H54 (cell line): ENCODE results near the gene ATP6V0B.

Experiments
- DNase-seq: peaks from one replicate; pipeline ENCODE4 v3.0.0; 2011; ENCODE audit warnings: low spot score, mixed read lengths; ENCODE audit not compliant: insufficient read length
- FAIRE-seq: peaks from 3 replicates; lab custom pipeline; 2011; peaks lifted over from hg19 to GRCh38; lab: Jason Lieb, UNC
- POLR2A ChIP-seq: IDR thresholded peaks from 2 replicates; pipeline ENCODE4 v1.6.1; 2011; ENCODE audit warnings: low read depth, mild to moderate bottlenecking, low read length

ATP6V0B gene

DNA sequence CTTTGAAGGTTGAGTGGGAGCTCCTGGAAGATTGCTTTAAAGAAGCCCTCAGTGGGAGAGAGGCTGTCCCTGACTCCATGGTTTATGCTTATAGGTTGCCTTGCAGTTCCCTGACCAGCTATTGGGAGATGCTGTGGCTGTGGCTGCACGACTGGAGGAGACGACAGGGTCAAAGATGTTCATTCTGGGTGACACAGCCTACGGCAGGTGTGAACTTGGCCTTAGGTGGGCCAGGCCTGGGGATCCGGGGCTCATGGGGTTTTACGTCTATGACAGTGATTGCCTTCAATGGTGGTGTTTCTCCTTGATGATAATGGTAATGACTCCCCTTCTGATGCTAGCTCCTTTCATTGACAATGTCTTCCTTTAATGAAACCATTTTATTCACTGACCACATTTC is 4.3 kb upstream of the ATP6V0B start:
- FAIRE-seq (no peak), DNase-seq (no peak)
- no peak for TF ChIP-seq POLR2A

DNA sequence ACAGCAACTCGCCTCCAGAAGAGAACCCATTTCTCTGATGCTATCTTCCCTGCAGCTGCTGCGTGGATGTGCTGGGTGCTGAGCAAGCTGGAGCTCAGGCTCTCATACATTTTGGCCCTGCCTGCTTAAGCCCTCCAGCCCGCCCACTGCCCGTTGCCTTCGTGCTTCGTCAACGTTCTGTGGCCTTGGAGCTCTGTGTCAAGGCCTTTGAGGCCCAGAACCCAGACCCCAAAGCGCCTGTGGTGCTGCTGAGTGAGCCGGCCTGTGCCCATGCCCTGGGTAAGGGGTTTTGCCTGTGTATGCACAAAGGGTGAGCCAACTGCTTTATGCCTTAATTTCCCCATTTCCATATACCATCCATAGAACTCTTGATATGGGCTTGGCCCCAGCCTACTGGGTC is 3.8 kb upstream of the ATP6V0B start:
- FAIRE-seq: no peak

DNA sequence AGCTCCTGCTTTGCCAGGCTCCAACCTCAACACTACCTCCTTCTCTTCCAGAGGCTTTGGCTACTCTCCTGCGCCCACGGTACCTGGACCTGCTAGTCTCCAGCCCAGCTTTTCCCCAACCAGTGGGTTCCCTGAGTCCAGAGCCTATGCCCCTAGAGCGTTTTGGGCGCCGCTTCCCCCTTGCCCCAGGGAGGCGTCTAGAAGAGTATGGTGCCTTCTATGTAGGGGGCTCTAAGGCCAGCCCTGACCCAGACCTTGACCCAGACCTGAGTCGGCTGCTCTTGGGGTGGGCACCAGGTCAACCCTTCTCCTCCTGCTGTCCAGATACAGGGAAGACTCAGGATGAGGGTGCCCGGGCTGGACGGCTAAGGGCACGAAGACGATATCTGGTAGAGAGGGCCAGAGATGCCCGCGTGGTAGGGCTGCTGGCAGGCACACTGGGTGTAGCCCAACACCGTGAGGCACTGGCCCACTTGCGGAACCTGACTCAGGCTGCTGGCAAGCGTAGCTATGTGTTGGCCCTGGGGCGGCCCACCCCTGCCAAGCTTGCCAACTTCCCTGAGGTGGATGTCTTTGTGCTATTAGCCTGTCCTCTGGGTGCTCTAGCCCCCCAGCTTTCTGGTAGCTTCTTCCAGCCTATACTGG is 3.3 kb upstream of the ATP6V0B start:
- DNase-seq: no peak
- no peak for FAIRE-seq
- TF ChIP-seq POLR2A: no peak

More for the DNA sequence above, 3.8 kb upstream of the ATP6V0B start:
- no peak for TF ChIP-seq POLR2A
- no peak for DNase-seq

DNA sequence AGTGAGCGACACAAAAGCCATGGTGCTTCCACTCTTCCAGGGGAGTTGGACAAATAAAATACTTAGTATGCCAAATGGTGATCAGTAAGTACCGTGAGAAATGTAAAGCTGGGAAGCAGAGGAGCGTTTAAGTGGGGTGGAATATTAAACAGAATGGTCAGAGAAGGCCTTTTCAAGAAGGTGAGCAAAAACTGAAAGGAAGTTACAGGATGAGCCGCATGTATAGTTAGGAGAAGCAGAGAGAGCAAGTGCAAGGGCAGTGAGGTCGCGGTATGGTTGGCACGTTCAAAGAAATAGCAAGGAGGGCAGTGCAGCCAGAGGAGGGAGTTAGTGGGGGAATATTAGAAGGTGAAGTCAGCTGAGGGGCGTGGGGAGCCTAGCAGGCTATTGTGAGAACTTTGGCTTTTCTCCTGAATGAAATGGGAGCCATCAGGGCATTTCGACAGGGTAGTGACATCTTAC is 748 bp upstream of the ATP6V0B start:
- DNase-seq (no peak), FAIRE-seq (no peak)
- no peak for TF ChIP-seq POLR2A

DNA sequence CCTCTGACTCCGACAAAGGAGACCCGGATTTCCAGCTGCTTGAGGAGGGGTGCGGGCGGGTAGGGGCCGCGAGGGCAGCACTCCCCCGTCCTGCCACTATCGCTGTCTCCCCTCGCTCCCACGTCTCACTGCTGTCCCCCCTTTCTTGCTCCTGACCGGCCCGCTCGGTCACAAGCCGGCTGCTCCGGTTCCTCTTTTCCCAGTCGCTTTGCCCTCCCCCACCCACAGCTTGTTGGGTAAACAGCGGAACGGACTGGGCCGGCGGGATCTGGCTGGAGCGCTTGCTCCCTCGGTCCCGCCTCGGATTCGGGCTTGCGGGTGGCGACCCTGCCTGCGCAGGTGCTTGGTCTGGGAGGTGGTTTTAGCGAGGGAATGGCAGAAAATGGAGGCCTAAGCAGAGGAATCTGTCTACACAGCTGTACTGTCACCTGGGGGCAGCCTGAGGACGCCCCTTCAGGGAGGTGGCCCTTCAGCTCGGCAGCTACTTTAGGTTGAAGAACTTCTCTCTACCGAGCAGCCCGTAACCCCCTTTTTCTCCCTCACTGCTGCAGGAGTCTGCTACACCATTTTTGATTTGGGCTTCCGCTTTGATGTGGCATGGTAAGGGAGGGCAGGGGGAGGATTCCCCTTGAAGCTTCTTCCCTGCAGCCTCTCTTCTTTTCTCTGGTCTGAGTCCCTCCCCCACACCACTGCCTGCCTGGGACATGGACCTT is 645 bp downstream of the ATP6V0B start:
- DNase-seq: no peak
- FAIRE-seq: no peak
- TF ChIP-seq POLR2A: no peak

DNA sequence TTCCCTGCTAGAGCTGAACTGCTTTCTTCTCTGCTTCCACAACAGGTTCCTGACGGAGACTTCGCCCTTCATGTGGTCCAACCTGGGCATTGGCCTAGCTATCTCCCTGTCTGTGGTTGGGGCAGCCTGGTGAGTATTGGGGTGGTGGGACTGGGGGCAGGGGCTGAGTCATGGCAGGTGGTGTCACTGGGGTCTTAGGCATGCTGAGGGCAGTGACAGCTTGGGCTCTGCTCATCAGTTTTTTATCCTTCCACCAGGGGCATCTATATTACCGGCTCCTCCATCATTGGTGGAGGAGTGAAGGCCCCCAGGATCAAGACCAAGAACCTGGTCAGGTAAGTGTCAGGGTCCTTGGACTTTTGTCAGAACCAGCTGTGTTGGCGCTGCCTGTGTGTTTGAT is 1.3 kb downstream of the ATP6V0B start:
- no peak for DNase-seq
- FAIRE-seq: no peak
- no peak for TF ChIP-seq POLR2A

DNA sequence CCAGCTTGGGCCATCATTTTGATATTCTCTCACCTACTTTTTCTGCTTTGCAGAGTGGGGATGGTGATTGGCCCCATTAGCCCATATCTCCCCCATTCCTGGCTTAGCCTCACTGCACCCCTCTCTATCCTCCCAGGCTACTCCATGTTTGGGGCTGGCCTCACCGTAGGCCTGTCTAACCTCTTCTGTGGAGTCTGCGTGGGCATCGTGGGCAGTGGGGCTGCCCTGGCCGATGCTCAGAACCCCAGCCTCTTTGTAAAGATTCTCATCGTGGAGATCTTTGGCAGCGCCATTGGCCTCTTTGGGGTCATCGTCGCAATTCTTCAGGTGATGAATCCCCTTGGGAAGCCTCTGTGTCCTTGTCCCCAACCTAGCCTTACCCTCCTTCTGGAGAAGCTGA is 2.1 kb downstream of the ATP6V0B start:
- no peak for TF ChIP-seq POLR2A
- no peak for DNase-seq
- FAIRE-seq: no peak

DNA sequence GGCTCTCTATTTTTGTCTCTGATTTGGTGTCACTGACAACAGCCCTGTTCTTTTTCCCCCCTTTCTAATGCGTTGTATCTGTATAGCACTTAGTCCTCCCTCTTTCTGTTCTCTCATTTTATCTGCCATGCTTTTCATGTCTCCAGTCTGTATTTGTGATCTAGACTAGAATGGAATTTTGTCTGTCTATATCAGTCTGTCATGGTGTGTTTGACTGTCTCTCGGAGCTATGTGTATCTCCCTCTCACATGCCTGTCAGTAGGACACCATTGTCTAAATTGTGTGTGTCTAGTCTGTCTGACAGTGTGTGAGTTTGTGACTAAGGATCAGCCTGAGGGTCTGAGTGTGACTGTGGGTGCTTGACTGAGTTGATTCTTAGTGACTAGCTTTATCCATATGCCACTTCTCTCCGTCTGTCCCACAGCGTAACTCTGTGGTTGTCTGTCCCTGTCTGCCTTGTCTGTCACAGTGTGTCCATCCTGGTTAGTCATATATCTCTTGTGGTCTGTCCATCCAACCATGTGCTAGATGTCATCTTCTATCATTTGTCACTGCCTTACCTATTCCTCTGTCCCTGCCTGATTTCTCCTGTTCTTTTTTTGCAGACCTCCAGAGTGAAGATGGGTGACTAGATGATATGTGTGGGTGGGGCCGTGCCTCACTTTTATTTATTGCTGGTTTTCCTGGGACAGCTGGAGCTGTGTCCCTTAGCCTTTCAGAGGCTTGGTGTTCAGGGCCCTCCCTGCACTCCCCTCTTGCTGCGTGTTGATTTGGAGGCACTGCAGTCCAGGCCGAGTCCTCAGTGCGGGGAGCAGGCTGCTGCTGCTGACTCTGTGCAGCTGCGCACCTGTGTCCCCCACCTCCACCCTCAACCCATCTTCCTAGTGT is 2.9 kb downstream of the ATP6V0B start:
- TF ChIP-seq POLR2A: no peak
- DNase-seq: no peak
- no peak for FAIRE-seq

DNA sequence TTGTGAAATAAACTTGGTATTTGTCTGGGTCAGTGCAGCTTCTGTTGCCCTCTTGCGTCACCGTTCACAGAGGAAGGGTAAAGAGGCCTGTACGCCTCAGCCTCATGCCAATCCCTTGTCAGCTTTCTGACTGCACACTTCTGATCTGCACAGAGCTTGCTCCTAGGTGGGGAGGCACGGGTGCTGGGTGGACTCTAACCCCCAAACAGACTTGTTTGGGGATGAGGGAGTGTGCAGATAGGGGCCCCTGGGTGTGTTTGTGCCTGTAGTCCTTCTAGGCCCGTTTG is 3.4 kb downstream of the ATP6V0B start:
- FAIRE-seq (no peak), DNase-seq (no peak)
- TF ChIP-seq POLR2A: no peak

DNA sequence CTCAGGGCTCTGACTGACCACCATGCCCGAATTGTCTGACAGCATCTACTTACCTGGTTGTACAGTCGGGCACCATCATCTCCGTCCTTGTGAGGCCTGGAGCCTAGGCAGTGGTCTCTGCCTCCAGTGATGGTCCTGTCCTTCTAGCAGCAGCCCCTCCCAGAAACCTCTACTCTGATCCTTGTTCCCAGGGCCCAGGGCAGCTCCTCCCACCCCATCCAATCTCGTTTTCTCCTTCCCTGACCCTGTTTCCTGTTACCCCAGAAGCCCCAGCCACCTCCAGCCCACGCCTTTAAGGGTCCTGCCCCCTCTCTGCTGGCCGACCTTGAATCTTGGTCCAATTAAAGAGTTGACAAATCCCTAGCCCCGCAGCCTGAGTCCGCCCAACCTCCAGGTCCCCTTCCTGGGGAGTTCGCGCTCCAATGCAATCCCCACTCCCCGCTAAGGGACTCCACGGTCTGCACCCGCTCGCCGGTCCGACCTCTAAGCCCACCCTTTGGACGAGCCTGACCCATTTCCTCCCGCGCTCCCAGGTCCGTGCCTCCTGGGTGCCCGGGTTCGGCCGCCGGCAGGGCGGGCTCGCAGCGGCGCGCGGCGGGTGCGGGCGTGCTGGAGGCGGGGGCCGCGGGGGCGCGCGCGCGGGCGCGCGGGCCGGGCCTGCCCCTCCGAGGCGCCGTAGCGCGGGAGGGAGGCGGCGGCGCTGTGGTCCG is 3.9 kb downstream of the ATP6V0B start, which contains the start of gene B4GALT2:
TSS of gene B4GALT2 (plus strand) at position 660 of the 710 bp plus-strand sequence. CDS start 1,951 bp downstream, outside the sequence.
- TF ChIP-seq POLR2A: no peak
- DNase-seq: peak; percentile 78
- FAIRE-seq: no peak

DNA sequence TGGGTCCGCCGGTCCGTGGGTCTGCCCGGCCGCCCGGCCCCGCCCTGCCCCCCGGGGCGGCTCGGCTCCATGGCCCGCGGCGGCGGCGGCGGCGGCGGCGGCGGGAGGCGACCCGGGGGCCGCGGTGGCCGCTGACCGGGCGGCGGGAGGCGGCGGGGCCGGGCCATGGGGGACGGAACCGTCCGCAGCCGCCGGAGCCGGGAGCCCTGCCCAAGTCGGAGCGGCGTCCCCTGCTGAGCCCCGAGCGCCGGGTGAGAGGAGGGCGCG is 4.4 kb downstream of the ATP6V0B start:
- no peak for FAIRE-seq
- 0 out of 2 replicates have a peak, but pooled peaks have one; percentile 4 for TF ChIP-seq POLR2A
- no peak for DNase-seq

DNA sequence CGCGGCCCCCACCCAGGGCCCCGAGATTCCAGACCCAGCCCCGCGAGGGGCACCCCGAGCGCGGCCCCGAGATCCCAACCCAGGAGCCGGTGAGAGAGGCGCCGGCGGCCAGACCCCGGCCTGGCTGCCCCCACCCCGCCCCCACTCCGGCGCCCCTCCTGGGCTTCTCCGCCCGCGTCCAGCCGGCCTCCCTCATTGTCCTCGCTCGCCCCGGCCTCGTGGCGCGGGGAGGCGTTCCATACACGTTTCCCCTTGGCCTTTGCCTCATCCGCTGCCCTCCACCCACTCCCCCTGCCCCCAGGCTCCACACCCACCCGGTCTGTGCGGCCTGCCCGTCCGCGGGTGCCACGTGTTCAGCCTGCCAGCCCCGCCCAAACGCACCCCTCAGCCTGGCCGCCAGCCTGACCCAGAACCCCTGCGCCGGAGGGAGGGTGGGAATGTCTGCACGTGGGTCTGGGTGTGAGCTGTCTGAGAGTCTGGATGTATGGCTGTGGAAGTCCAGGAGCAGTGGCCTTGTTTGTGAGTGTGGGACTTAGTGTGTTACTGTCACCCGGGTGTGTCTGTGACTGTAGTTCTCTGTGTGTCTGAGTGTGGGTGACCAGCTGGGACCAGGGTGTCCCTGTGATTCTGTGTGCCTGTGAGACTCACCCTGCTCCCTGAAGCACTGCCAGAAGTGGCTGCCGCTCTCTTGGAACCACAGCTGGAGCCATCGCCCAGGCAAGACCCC is 4.9 kb downstream of the ATP6V0B start:
- DNase-seq (peak; percentile 82), FAIRE-seq (no peak)
- no peak; the same call in none of the 2 replicates for TF ChIP-seq POLR2A
